Body of pancreas (tissue), 4 donors: Measurements from ENCODE around the gene PITPNM2. TPM values are rescaled to one million over a fixed set of nuclear protein-coding genes. Genes with fewer than 3 reads are reported as not detected.

Experiments
- ATAC-seq: fragments of 150-250 bp; one replicate; pipeline ENCODE4 v1.9.1; 2016
- DNase-seq, 4 donors: peaks; one replicate each; pipeline ENCODE4 v3.0.0-alpha.2; 2019
- H3K27ac ChIP-seq, 4 donors: fragments of 200-600 bp; sonication (generic); 1 replicate in 3 of 4; 2 replicates in 1 of 4; pipeline versions ENCODE4 v1.5.1 to v1.6.1; 2016 to 2019; ENCODE audit warnings: mild to moderate bottlenecking in 1 of 4, mixed read lengths in 1 of 4, moderate library complexity in 1 of 4
- H3K27me3 ChIP-seq, 2 donors: fragments of 200-600 bp; sonication (generic); one replicate each; pipeline ENCODE4 v1.6.0; 2016; ENCODE audit warnings: mild to moderate bottlenecking in 1 of 2
- H3K36me3 ChIP-seq, 2 donors: fragments of 200-600 bp; sonication (generic); replicated peaks in 1 of 2; 2 replicates each; pipeline ENCODE4 v1.5.1; 2016; ENCODE audit warnings: low read depth in 2 of 2; ENCODE audit not compliant: insufficient read depth in 1 of 2
- H3K4me1 ChIP-seq: fragments of 200-600 bp; sonication (generic); one replicate; pipeline ENCODE4 v1.6.0; 2016
- H3K4me3 ChIP-seq, 2 donors: fragments of 200-600 bp; sonication (generic); 1 replicate in 1 of 2; 2 replicates in 1 of 2; pipeline ENCODE4 v1.5.1; 2016 to 2019
- H3K9me3 ChIP-seq, 3 donors: fragments of 200-600 bp; sonication (generic); 1 replicate in 2 of 3; 2 replicates in 1 of 3; pipeline ENCODE4 v1.5.1; 2016
- POLR2A ChIP-seq, 3 donors: fragments of 450-650 bp; IDR thresholded peaks; one replicate each; pipeline ENCODE4 v1.6.1; 2016; ENCODE audit warnings: antibody characterized with exemption in 3 of 3, mild to moderate bottlenecking in 2 of 3
- WGBS, 2 donors: methylation state at CpG; one replicate each; pipeline ENCODE4 v1.1.5; 2017; 5-methylcytosine and 5-hydroxymethylcytosine counted together
- intact Hi-C: fragments of 100-400 bp; cut with DNase I; formaldehyde crosslinking; loops from one replicate; pipeline ENCODE4 v1.15.1; 2023
- total RNA-seq, 2 donors: library from RNA; depleted of rRNA; stranded (reverse); fragments of >200 nt; gene quantifications; one replicate each; pipeline ENCODE4 v1.1.0, GENCODE V29; 2016
- TF ChIP-seq, protein P1 (sequence below), 7 experiments: fragments of 450-650 bp in 4 of 7; fragments of 200-600 bp in 3 of 7; sonication (generic) in 3 of 7; IDR thresholded peaks; one replicate each; pipeline ENCODE4 v1.5.1; 2016 to 2019; ENCODE audit warnings: antibody characterized with exemption in 7 of 7

The PITPNM2 gene
- total RNA-seq, 2 donors from 2014 or later, result 3.6 to 7.6 TPM

DNA sequence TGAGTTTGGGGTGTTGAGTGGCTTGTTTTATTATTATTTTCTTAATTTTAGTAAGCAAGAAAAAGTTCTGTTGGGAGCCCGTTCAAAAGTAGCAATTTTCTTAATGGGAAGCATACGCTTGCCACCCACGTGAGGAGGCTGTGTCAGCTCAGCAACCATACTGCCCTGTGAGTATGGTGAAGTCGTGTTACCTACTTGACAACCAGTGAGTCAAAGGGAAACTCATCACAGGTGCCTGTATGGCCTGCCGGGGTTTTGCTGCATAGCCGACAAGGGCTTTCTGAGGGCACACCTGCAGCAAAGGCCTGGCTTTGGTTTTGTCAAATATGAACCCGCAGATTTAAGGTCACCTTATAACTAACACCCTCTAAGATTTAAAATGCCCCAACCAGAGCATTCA lies 31.1 kb downstream of the PITPNM2 start:
- intact Hi-C loops, result no loop called here
- ATAC-seq, result no peak

DNA sequence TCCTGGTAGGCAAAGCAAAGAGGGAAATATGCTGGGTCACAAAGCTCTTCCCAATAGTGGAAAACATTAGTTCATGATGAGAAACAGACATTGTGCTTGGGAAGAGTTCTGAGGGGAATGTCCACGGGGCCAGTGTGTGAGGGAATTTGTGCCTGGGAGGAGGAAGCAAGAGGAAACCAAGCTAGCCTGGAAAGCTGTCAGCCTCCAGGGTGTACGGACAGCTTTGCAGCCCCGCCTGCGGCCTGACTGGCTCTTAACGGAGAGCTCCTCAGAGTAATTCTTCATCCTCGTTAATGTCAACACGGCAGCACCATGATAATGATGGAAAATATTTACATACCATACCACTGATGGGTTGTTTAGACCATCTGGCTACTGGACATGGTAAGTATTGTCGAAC lies 32.4 kb downstream of the PITPNM2 start:
- H3K27me3 ChIP-seq, result no peaks in the 10 kb centered on the region
- H3K9me3 ChIP-seq, result no peaks in the 10 kb centered on the region
- TF ChIP-seq, protein P1, sequence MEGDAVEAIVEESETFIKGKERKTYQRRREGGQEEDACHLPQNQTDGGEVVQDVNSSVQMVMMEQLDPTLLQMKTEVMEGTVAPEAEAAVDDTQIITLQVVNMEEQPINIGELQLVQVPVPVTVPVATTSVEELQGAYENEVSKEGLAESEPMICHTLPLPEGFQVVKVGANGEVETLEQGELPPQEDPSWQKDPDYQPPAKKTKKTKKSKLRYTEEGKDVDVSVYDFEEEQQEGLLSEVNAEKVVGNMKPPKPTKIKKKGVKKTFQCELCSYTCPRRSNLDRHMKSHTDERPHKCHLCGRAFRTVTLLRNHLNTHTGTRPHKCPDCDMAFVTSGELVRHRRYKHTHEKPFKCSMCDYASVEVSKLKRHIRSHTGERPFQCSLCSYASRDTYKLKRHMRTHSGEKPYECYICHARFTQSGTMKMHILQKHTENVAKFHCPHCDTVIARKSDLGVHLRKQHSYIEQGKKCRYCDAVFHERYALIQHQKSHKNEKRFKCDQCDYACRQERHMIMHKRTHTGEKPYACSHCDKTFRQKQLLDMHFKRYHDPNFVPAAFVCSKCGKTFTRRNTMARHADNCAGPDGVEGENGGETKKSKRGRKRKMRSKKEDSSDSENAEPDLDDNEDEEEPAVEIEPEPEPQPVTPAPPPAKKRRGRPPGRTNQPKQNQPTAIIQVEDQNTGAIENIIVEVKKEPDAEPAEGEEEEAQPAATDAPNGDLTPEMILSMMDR (IDR thresholded peaks at IDR 0.05), result no peak
- TF ChIP-seq POLR2A (IDR thresholded peaks at IDR 0.05), result no peak
- DNase-seq (no peak), ATAC-seq (no peak)
- H3K4me3 ChIP-seq, result no peak overlapping the region
- WGBS, 2 donors, result 85 to 87% methylated on average over 8 of the region's 8 CpGs
- no peaks in the 10 kb centered on the region for H3K36me3 ChIP-seq
- H3K27ac ChIP-seq, result no peak overlapping the region
- peaks cover 18% of the 10 kb centered on the region for H3K4me1 ChIP-seq
- intact Hi-C loops, result no loop called here

More for the DNA sequence above, 31.1 kb downstream of the PITPNM2 start:
- 84 to 96% methylated on average over 7 of the region's 7 CpGs for WGBS, 2 donors
- no peak for DNase-seq
- no peak overlapping the region for H3K27ac ChIP-seq
- no peaks in the 10 kb centered on the region for H3K36me3 ChIP-seq
- H3K4me1 ChIP-seq, result peaks cover 15% of the 10 kb centered on the region
- no peaks in the 10 kb centered on the region for H3K9me3 ChIP-seq
- no peaks in the 10 kb centered on the region for H3K27me3 ChIP-seq
- TF ChIP-seq POLR2A (IDR thresholded peaks at IDR 0.05), result no peak
- TF ChIP-seq, protein P1 (IDR thresholded peaks at IDR 0.05), result no peak
- no peak overlapping the region for H3K4me3 ChIP-seq

DNA sequence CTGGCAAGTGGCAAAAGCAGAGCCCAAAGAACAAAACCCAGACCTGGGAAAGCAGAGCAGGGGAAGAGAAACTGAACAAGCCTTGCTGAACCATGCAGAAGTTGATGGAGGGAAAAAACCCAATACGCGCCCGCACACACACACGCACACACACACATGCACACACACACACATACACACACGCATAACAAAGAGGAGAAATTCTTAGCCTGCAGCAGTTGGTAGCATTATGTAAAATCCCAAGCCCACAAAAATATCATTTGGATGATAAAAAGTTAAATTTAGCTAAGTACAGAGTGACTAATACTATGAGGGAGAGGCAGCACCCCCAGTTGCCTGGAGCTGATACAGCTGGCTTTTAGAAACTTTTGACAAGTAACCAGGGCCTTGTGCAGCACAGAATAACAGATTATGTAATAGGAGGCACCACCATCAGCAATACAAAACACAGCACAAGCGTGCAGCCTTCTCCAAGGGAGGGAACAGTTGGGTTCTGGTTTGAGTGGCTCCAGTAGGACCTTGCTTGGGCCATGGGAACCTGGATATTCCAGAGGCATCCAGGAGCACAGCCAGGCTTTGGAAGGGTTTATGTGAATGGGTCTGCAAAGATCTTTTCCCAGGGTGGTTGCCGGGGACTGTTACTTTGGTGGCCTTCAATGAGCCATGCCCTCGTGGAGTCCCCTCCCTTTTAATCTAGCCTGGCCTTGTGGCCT lies 35.3 kb downstream of the PITPNM2 start:
- peak overlapping the region in 1 of 4 donors; percentile 2 for H3K27ac ChIP-seq
- no peak overlapping the region for H3K4me3 ChIP-seq
- peak; percentile 74 for ATAC-seq
- intact Hi-C loops, result no loop called here
- TF ChIP-seq POLR2A (IDR thresholded peaks at IDR 0.05), result no peak
- TF ChIP-seq, protein P1 (IDR thresholded peaks at IDR 0.05), result no peak
- no peaks in the 10 kb centered on the region for H3K27me3 ChIP-seq
- H3K36me3 ChIP-seq, result no peaks in the 10 kb centered on the region
- peaks cover 18% of the 10 kb centered on the region for H3K4me1 ChIP-seq
- H3K9me3 ChIP-seq, result no peaks in the 10 kb centered on the region
- peak in 3 of 4 donors; percentile 19 to 65 (median 49) for DNase-seq
- 66 to 72% methylated on average over 7 to 8 of the region's 8 CpGs for WGBS, 2 donors

DNA sequence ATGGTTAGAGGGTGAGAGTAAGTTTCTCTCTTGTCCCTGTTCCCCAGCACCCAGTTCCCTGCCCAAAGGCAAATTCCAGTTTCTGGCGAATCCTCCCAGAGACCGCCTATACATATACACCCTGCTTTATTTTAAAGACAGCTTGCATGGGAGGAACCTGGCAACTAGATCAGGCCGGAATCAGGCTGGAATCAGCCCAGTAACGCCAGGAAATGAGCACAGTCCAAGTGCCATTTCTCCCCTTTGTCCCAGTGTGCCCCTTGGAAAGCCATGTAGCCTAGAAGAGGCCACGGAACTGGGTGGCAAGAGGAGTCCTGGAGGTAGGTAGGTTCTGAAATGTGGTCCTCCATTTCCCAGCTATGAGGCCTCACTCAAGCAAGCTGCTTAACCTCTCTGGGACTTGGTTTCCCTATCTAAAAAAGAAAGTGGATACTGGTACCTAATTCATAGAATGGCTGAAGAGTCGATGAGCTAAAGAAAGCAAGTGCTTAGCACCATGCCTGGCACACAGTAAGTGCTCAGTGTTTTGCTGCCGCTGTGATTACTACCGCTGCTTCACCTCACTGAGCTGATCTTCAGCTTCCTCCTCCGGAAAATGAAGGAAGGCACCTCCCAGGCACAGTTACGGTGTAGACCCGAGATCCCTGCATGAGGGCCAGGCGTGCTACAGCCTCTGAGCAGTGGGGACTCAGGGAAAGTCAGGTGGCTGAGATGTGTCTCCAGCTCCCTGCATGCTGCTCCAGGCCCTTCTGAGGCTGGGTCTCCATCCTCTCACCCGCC lies 36.4 kb downstream of the PITPNM2 start:
- DNase-seq, result no peak
- H3K27me3 ChIP-seq, result no peaks in the 10 kb centered on the region
- H3K4me3 ChIP-seq, result no peak overlapping the region
- no peaks in the 10 kb centered on the region for H3K36me3 ChIP-seq
- H3K9me3 ChIP-seq, result no peaks in the 10 kb centered on the region
- TF ChIP-seq POLR2A (IDR thresholded peaks at IDR 0.05), result no peak
- TF ChIP-seq, protein P1 (IDR thresholded peaks at IDR 0.05), result no peak
- H3K27ac ChIP-seq, result peak overlapping the region in 1 of 4 donors; percentile 13
- WGBS, 2 donors, result 82 to 85% methylated on average over 13 of the region's 13 CpGs
- intact Hi-C loops, result no loop called here
- no peak for ATAC-seq
- H3K4me1 ChIP-seq, result peaks cover 18% of the 10 kb centered on the region
